Measurements from ENCODE around the gene PC. TPM values are rescaled to one million over a fixed set of nuclear protein-coding genes. Genes with fewer than 3 reads are reported as not detected.

The PC gene
- total and polyA plus RNA-seq, 9 of the 15 experiments (the other 6 are each of a cell fraction or from before 2014, with no cell fraction given): 0.94 to 38.0 (median 8.7) TPM

- no peak for TF ChIP-seq STAT6 (CRISPR knock-in tag; IDR thresholded peaks at IDR 0.05)
- TF ChIP-seq ZNF239 (CRISPR knock-in tag; IDR thresholded peaks at IDR 0.05): no peak
- no peak for TF ChIP-seq ZNF436 (CRISPR knock-in tag; IDR thresholded peaks at IDR 0.05)
- TF ChIP-seq NR2C2 (CRISPR knock-in tag; IDR thresholded peaks at IDR 0.05): no peak
- no peak; the same call in 1 of the 2 replicates for TF ChIP-seq NR2C2 (tag; IDR thresholded peaks at IDR 0.05)
- TF ChIP-seq RREB1 (CRISPR knock-in tag; IDR thresholded peaks at IDR 0.05): no peak
- no peak for TF ChIP-seq NR1H2 (CRISPR knock-in tag; IDR thresholded peaks at IDR 0.05)
- TF ChIP-seq ZNF586 (CRISPR knock-in tag; conservative IDR thresholded peaks at IDR 0.05): no peak
- no peak for TF ChIP-seq ARHGAP35 (IDR thresholded peaks at IDR 0.05; ENCODE audit: partially characterized antibody)
- no peak for TF ChIP-seq ZC3H8 (IDR thresholded peaks at IDR 0.05)
- no peak for TF ChIP-seq XRCC3 (IDR thresholded peaks at IDR 0.05)
- no peak for TF ChIP-seq FOXP1 (CRISPR knock-in tag; IDR thresholded peaks at IDR 0.05)
Observed at GRCh38 chr11:66970807-66971442, 12.7 kb upstream of the PC start (continued).
